Measurements from ENCODE around the gene PACSIN3.

Gene PACSIN3

GRCh38 chr11:47191137-47191536 lies 4.9 kb upstream of the PACSIN3 start:
- DNase-seq = peak; percentile 44

GRCh38 chr11:47189100-47189834 lies 3.0 kb upstream of the PACSIN3 start:
- DNase-seq = peak; percentile 89

DNA sequence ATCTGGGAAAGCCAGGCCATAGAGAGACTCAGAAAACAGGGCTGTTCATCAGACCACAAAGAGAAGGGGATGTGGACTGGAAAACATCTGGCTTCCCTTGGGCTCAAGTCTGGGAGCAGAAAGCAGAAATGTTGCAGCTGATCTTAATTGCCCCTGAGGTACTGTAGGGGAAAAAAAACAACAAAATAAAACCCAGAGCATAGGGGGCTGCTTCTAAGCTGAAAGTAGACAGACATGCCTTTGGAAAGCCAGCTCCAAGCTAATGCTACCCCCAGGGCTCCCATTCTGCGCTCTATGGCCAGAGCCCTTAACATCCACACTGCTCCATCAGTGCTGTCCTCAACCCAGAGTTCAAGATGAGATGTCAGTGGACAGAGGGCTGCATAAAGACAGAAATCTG lies 2.0 kb upstream of the PACSIN3 start:
- no peak for DNase-seq

GRCh38 chr11:47187723-47188122 lies 1.5 kb upstream of the PACSIN3 start:
- no peak for DNase-seq

GRCh38 chr11:47186700-47187695 lies 764 bp upstream of the PACSIN3 start:
- DNase-seq = peak; percentile 66

- DNase-seq = peak; percentile 81
These were observed 744 bp downstream of the PACSIN3 start for GRCh38 chr11:47185305-47186075.

DNA sequence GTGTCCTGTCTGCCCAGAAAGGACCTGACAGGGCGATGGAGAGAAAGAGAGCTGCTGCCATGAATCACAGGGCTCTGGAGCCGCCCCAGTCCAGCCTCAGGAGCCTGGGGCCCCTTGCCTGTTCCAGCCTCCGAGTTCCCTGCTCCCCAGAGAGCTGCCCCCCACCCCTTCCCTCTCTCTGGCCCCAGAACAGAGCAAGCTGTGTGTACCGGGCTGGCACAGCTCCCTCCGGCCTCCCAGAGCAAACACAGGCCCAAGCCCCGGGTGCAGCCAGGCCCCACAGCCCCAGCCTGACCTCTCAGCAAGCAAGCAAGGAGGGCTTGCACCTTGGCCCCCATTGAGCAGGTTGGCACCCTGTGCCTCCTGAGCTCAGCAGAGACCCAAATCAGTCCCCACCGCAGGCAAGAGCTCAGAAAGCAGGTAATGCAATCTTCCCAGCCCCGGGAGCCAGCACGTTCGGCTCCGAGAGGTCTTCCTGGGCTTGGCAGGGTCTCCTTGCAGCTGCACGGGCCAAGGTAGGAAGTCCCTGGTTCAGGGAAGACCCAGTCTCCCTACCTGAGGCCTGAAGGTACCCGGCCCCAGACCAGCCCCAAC lies 1.4 kb downstream of the PACSIN3 start:
- DNase-seq = no peak

- no peak for DNase-seq
These were observed 2.3 kb downstream of the PACSIN3 start for GRCh38 chr11:47183969-47184368.

DNA sequence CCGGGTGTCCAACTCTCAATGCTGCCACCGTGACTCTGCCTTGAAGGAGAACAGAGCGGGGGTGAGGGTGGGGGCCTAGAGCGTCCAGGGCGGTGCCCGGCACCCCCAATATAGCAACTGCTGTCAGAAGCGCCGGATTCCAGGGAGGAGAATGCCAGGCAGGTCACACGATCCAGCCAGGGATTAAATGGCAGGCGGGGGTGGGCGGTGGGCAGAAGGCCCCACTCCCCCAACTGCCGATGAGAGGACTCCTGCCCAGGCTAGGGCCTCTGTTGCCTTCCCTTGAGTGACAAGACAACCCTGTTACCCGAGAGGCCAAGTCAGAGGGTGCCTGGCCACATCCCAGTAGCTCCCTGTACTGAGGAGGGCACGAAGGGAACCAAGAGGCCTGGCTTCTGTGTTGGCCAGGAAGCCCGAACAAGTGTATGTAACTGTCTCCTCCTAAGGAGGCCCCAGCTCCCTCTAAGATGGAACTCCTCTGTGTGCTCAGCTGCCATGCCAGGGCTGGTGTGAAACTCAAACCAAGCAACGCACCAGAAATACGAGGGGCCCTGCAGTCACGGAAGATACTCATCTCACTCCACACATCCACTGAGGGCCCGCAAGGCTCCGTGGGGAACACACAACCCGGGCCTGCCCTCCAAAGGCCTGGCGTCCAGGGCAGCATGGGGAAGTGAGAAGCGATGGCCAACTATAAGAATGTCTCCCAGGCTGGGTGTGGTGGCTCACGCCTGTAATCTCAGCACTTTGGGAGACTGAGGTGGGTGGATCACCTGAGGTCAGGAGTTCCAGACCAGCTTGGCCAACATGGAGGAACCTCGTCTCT lies 3.0 kb downstream of the PACSIN3 start:
- no peak for DNase-seq

DNA sequence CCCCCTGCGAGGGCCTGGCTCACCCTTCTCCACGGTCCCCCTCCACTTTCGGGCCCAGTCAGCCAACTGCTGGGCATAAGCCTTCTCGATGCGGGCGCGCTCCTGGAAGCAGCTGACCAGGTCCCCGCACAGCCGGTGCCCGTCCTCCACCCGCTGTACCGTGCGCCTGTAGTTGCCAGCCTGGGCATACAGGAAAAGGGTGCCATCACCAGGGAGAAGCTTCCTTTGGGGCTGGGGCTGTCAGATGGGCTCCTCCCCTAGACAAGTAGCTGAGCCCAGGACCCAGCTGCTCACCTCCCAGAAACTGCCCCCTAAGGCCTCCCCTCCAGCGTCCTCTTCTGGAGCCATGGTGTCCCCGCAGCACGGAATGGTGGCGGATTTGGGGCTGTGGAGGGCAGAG lies 3.9 kb downstream of the PACSIN3 start:
- no peak for DNase-seq

DNA sequence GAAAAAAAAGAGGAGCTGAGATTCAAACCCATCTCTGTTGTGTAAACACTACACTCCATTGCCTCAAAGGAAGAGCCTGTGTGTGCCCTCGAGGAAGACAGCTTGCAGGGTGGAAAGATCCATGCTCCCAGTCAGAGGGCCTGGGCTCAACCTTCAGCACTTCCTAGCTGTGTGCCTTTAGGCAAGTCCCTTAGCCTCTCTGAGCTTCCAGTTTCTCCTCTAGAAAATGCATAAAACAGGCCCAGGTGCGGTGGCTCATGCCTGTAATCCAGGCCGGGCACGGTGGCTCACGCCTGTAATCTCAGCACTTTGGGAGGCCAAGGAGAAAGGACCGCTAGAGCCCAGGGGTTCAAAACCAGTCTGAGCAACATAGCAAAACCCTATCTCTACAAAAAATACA lies 5.0 kb downstream of the PACSIN3 start:
- DNase-seq = no peak

- DNase-seq = no peak
These were observed 6.0 kb downstream of the PACSIN3 start for GRCh38 chr11:47180006-47180787.

DNA sequence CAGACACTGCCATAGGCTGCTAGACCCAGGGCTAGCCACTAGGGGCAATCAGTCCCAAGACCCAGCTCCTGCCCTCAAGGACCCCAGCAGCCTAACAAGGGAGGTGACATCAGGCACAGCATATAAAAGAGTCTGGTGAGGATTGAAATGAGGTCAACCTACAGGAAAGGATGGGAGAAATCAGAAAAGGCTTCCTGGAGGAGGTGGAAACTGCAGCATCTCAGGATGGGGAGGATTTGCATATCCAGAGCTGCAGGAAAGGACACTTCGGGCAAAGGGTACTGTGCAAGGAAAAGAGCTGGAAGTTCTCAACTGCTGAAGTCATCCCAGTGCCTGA lies 6.6 kb downstream of the PACSIN3 start:
- DNase-seq = peak; percentile 45

DNA sequence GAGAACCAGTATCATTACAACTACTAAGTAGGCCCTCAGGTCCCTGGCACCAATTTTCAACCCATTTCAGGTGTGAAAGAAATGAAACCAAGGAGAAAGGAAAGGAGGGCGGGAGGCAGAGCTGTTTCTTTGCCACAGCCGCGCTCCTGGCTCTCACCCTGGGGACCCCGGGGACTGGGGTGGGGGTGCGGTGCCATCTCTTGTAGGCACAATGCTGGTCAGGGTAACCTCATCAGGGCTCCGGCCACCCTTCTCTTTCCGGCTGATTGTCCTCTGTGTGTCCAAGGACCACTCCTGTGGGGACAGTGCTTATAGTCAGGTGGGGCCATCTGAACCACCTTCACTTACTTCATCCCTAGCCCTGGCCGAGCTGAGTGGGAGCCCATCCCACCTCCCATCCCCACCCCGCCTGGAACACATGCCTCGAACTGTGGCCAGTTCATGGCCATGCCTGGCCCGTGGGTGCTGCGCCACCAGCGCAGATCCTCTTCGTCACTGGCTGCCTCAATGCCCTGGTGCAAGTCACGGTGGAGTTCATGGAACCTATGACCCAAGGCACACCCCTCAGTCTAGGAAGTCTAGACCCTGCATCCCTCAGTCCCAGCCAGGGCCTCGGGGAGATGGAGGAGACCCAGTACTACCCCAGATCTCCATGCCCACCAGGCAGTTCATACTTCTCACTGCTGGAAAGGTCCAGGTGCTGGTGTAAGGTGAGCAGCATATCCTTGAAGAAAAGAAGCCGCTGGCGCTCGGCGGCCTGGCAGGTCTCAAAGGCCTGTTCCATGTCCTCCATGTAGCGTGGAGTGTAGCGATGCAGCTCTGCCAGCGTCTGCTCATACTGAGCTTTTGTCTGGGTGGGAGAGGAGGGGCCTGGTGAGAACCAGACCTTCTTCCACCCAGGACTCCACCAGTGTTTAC lies 7.2 kb downstream of the PACSIN3 start:
- DNase-seq = no peak

DNA sequence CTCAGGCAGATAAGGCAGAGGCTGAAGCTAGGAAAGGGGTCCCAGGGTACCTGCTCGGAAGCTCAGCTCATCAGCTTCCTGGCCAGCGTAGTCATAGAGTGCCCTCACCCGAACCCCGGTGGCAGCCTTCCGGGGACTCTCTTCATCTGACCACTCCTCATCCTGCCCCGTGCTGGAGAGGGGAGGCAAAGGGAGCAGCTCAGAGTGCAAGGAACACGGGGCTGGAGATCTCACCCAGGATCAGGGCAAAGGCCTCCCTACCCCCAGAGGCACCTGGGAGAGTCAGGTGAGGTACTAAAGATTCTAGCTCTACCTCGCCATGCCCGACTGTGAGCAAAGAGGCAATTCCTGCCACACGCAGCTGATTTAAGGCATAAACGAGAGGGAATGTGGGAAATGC lies 7.9 kb downstream of the PACSIN3 start:
- no peak for DNase-seq

DNA sequence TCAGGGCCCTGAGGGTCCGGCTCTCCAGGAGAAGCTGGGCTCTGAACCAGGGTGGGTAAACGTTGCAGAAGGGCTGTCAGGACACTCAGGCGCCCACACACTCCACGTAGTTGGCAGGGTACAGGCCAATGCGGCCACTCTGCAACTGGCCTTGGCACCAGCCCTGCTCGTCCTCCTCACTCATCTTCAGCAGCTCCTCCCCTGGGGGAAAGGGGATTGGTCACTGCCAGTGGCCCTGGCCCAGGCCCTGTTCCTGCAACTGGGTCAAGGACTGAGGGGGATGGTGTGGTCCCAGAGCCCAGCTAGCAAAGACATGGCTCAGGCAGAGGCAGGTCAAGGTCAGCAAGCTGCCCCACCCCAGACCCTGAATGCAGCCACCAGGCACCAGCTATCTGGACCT lies 8.4 kb downstream of the PACSIN3 start:
- DNase-seq = no peak

DNA sequence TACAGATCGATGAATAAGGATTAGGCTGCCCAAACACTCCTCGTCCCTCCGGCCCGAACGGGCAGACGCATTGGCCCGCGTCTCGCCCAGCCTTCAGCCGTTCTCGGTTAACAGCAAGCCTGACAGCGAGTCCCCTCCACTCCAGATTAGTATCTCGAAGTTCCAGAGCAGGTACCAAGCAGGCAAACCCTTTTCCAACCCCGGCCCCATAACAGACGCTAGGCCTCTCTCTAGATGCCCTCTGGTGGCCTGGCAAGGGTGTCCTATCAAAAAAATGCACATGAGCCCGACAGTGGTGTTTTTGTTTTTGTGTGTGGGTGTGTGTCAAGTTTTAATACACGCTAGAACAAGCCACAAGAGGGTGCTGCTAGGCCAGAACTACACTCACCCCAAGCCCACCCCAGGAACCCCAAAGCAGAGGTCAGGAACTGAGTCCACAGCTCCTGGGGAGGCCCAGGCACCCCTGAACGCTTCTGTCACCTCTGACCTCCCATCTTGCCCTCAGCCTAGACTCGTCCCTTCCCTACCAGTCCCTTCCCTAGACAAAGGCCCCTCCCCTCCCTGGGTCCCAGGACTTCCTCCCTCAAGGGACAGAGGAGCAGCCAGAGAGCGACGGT lies 8.9 kb downstream of the PACSIN3 start:
- peak; percentile 83 for DNase-seq

DNA sequence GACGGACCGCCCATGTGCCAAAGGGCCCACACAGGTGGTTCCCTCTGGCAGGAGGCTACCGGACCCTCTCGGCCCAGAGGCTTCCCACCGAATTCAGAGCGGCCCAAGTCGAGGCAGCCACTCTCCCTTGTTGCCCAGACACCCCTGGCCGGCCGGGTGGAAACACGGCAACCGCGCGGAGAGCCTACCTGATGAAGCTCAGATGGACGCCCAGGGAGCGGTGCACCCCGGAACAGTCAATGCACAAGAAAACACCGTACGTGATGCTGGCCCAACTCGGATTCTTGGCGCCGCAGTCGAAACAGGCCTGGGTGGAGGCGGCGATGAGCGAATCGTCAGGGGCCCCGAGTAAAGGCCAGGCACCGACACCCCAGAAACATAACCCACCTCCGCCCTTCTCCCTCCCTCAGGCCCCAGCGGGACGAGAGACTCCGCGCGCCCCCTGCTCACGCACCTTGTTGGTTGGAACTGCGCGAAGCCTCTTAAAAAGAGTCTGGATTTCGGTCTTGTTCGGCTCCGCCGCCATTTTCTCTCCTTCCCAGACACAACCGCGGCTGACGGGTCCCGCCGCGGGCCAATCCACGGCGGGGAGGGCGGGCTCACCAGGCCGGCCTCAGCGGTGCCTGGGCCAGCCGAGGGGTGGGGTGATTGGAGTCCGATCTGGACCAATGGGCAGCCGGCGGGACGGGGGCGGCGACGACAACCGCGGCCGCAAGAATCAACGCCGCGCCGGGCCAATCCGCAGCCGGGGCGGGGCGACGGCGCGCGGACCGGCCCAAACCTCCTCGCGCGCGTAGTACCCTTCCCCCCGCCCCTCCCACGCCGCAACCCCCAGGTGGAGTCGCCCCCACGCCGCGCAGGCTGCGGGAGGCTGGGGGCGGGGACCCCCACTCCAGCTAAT lies 9.7 kb downstream of the PACSIN3 start, which contains the start of gene ARFGAP2:
Gene ARFGAP2 (minus strand): TSS at position 552 of the 901 bp plus-strand sequence. CDS start 26 bp downstream, at position 526.
- peak; percentile 95 for DNase-seq

All from EL (cell line).